Measurements from ENCODE around the gene SLC16A12. TPM values are rescaled to one million over a fixed set of nuclear protein-coding genes. Genes with fewer than 3 reads are reported as not detected.
"Not testable (repeated sequence)": the region's sequence is repeated elsewhere in the genome, so short reads cannot be mapped to it uniquely, and the experiment has no call there.

The SLC16A12 gene
- polyA plus RNA-seq, 4 donors = 0.21 to 0.89 TPM; not detected in 2

DNA sequence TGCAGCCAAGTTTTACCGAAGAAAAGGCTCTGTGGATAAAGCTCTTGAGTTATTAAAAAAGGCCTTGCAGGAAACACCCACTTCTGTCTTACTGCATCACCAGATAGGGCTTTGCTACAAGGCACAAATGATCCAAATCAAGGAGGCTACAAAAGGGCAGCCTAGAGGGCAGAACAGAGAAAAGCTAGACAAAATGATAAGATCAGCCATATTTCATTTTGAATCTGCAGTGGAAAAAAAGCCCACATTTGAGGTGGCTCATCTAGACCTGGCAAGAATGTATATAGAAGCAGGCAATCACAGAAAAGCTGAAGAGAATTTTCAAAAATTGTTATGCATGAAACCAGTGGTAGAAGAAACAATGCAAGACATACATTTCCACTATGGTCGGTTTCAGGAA lies 132.4 kb downstream of the SLC16A12 start:
- FAIRE-seq (no peak), DNase-seq (no peak)
- Histone ChIP-seq H3K4me1 (ENCODE audit: control insufficient read depth in 3 of 3, insufficient read depth in 2 of 3, low read depth in 1 of 3, low read length in 2 of 3) (no peaks in the 10 kb centered on the region), H3K9me3 (ENCODE audit: control insufficient read depth in 2 of 2, insufficient read depth in 1 of 2, low read depth in 1 of 2, low read length in 1 of 2) (no peaks in the 10 kb centered on the region), H3K4me3 (ENCODE audit: low read depth in 1 of 3, low read length in 3 of 3) (no peak overlapping the region), H3K36me3 (ENCODE audit: control insufficient read depth in 3 of 3, insufficient read depth in 2 of 3, low read depth in 1 of 3, low read length in 3 of 3) (peaks cover 0 to 4% (median 3%) of the 10 kb centered on the region in 3 donors), H3K27ac (ENCODE audit: low read depth in 1 of 3, low read length in 2 of 3) (no peak overlapping the region), H3K27me3 (ENCODE audit: control insufficient read depth in 3 of 3, insufficient read depth in 3 of 3, low read length in 3 of 3) (no peaks in the 10 kb centered on the region)
- WGBS, 3 donors = 88 to 93% (median 91%) methylated on average over 2 of the region's 2 CpGs

DNA sequence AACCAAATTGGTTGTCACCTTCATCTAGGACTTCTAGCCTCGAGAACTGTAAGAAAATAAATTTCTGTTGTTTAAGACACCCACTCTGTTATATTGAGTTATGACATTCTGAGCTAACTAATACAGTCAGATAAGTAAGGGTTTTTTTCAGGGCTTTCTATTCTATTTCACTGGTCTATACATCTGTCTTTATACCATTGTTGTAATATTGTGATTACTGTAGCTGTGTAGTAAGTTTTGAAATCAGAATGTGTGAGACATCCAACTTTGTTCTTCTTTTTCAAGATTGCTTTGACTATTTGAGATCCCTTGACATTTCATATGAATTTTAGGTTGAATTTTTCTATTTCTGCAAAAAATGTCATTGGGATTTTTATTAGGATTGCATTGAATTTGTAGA lies 135.4 kb downstream of the SLC16A12 start:
- H3K4me3 ChIP-seq (ENCODE audit: low read depth in 1 of 3, low read length in 3 of 3) = no peak overlapping the region
- 83 to 91% (median 88%) methylated on average over 1 of the region's 1 CpG for WGBS, 3 donors
- no peaks in the 10 kb centered on the region for H3K9me3 ChIP-seq (ENCODE audit: control insufficient read depth in 2 of 2, insufficient read depth in 1 of 2, low read depth in 1 of 2, low read length in 1 of 2)
- no peaks in the 10 kb centered on the region for H3K4me1 ChIP-seq (ENCODE audit: control insufficient read depth in 3 of 3, insufficient read depth in 2 of 3, low read depth in 1 of 3, low read length in 2 of 3)
- H3K36me3 ChIP-seq (ENCODE audit: control insufficient read depth in 3 of 3, insufficient read depth in 2 of 3, low read depth in 1 of 3, low read length in 3 of 3) = peaks cover 0 to 3% (median 2%) of the 10 kb centered on the region in 3 donors
- H3K27ac ChIP-seq (ENCODE audit: low read depth in 1 of 3, low read length in 2 of 3) = no peak overlapping the region
- no peaks in the 10 kb centered on the region for H3K27me3 ChIP-seq (ENCODE audit: control insufficient read depth in 3 of 3, insufficient read depth in 3 of 3, low read length in 3 of 3)
- FAIRE-seq = no peak
- no peak for DNase-seq

DNA sequence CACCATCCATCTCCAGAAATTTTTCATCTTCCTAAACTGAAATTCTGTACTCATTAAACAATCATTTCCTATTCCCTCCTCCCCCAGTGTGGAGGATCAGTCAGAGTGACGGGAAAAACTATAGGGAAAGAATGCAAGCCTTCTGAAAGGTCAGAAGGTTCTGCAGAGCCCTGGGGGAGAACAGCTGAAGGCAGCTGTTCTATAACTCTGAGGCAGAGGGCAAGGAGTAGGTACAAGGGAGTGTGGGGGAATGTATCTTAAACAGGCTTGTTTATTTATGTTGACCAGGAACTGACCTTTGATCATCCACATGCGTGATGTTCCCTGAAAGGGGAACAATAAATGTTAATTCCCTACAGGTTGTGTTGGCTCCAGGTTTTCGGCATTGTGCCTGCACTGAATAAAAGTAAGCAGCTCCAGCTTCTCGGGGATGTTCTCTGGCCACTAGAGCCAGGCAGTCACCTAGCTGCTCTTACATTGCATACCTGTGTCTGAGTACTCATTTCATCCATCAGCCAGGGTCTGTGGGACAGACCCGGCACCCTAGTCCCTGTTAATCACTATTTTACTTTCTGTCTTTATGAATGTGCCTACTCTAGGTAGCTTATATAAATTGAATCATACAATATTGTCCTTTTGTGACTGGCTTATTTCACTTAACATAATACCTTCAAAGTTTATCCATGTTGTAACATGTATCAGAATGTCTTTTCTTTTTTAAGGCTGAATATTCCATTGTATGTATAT lies 137.2 kb downstream of the SLC16A12 start:
- no peaks in the 10 kb centered on the region for H3K4me1 ChIP-seq (ENCODE audit: control insufficient read depth in 3 of 3, insufficient read depth in 2 of 3, low read depth in 1 of 3, low read length in 2 of 3)
- H3K36me3 ChIP-seq (ENCODE audit: control insufficient read depth in 3 of 3, insufficient read depth in 2 of 3, low read depth in 1 of 3, low read length in 3 of 3) = peaks cover 0 to 2% (median 0%) of the 10 kb centered on the region in 3 donors
- DNase-seq (peak in 1 of 2 donors; percentile 56), FAIRE-seq (no peak)
- no peaks in the 10 kb centered on the region for H3K27me3 ChIP-seq (ENCODE audit: control insufficient read depth in 3 of 3, insufficient read depth in 3 of 3, low read length in 3 of 3)
- H3K4me3 ChIP-seq (ENCODE audit: low read depth in 1 of 3, low read length in 3 of 3) = no peak overlapping the region
- no peaks in the 10 kb centered on the region for H3K9me3 ChIP-seq (ENCODE audit: control insufficient read depth in 2 of 2, insufficient read depth in 1 of 2, low read depth in 1 of 2, low read length in 1 of 2)
- no peak overlapping the region for H3K27ac ChIP-seq (ENCODE audit: low read depth in 1 of 3, low read length in 2 of 3)
- WGBS, 3 donors = 51 to 63% (median 60%) methylated on average over 5 of the region's 5 CpGs

DNA sequence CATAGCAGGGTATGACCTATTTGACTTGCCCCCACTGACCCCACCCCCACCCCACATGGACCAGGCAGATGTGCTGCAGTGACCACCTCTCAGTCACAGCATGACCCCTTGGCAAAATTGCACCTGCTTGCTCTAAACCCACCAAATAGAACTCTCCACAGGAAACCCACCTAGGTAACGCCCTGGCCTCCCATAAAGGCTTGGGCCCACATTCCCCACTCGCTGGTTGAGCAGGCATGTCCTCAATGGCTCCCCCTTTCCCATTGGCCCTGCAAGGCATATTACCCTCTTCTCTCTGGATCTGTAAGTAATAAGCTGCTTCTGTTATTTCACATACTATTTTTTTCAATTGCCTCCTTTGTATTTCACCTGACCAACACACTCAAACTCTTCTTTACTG lies 140.3 kb downstream of the SLC16A12 start:
- no peak for FAIRE-seq
- no peaks in the 10 kb centered on the region for H3K36me3 ChIP-seq (ENCODE audit: control insufficient read depth in 3 of 3, insufficient read depth in 2 of 3, low read depth in 1 of 3, low read length in 3 of 3)
- H3K4me1 ChIP-seq (ENCODE audit: control insufficient read depth in 3 of 3, insufficient read depth in 2 of 3, low read depth in 1 of 3, low read length in 2 of 3) = peaks cover 0 to 8% (median 0%) of the 10 kb centered on the region in 3 donors
- DNase-seq = no peak
- H3K9me3 ChIP-seq (ENCODE audit: control insufficient read depth in 2 of 2, insufficient read depth in 1 of 2, low read depth in 1 of 2, low read length in 1 of 2) = no peaks in the 10 kb centered on the region
- H3K27me3 ChIP-seq (ENCODE audit: control insufficient read depth in 3 of 3, insufficient read depth in 3 of 3, low read length in 3 of 3) = no peaks in the 10 kb centered on the region
- 92 to 96% (median 95%) methylated on average over 2 of the region's 2 CpGs for WGBS, 3 donors
- no peak overlapping the region for H3K4me3 ChIP-seq (ENCODE audit: low read depth in 1 of 3, low read length in 3 of 3)
- H3K27ac ChIP-seq (ENCODE audit: low read depth in 1 of 3, low read length in 2 of 3) = no peak overlapping the region

DNA sequence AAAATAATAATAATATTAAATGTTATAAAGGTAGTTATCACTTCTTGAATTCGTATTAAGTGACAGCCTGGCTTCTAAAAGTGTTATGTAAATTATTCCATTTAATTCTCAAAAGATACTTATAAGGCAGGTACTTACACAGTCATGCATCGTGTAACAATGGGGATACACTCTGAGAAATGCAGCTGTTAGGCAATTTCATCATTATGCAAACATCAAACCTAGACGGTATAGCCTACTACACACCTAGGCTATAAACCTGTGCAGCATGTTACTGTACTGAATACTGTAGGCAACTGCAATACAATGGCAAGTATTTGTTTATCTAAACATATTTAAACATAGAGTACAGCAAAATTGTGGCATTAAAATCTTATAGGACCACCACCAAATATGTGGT lies 141.5 kb downstream of the SLC16A12 start:
- DNase-seq (no peak), FAIRE-seq (no peak)
- peaks cover 0 to 8% (median 0%) of the 10 kb centered on the region in 3 donors for H3K4me1 ChIP-seq (ENCODE audit: control insufficient read depth in 3 of 3, insufficient read depth in 2 of 3, low read depth in 1 of 3, low read length in 2 of 3)
- H3K4me3 ChIP-seq (ENCODE audit: low read depth in 1 of 3, low read length in 3 of 3) = no peak overlapping the region
- H3K27ac ChIP-seq (ENCODE audit: low read depth in 1 of 3, low read length in 2 of 3) = no peak overlapping the region
- no peaks in the 10 kb centered on the region for H3K27me3 ChIP-seq (ENCODE audit: control insufficient read depth in 3 of 3, insufficient read depth in 3 of 3, low read length in 3 of 3)
- H3K9me3 ChIP-seq (ENCODE audit: control insufficient read depth in 2 of 2, insufficient read depth in 1 of 2, low read depth in 1 of 2, low read length in 1 of 2) = no peaks in the 10 kb centered on the region
- WGBS, 3 donors = 33 to 44% (median 40%) methylated on average over 3 of the region's 3 CpGs
- H3K36me3 ChIP-seq (ENCODE audit: control insufficient read depth in 3 of 3, insufficient read depth in 2 of 3, low read depth in 1 of 3, low read length in 3 of 3) = no peaks in the 10 kb centered on the region

DNA sequence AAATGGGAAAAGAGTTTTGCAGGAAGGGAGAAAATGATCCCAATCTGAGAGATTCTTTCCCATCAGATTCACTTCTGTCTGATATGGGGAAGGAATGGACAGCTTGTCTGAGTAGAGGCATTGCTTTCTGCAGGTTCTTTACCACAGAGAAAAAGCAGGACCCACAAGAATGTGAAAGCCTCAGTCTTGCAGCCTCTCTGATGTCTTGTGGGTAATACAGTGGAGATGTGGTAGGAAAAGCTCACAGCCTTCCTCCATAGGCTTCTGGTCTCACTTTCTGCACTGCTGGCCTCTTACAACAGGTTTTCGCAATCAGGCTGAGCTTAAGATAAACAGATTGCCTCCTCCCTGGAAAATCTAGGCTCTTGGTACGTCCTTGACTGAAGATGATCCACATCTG lies 142.4 kb downstream of the SLC16A12 start:
- WGBS, 3 donors = 27 to 65% (median 45%) methylated on average over 2 of the region's 2 CpGs
- Histone ChIP-seq H3K4me1 (ENCODE audit: control insufficient read depth in 3 of 3, insufficient read depth in 2 of 3, low read depth in 1 of 3, low read length in 2 of 3) (peaks cover 0 to 8% (median 0%) of the 10 kb centered on the region in 3 donors), H3K27me3 (ENCODE audit: control insufficient read depth in 3 of 3, insufficient read depth in 3 of 3, low read length in 3 of 3) (no peaks in the 10 kb centered on the region), H3K27ac (ENCODE audit: low read depth in 1 of 3, low read length in 2 of 3) (peak overlapping the region in 2 of 3 donors; percentile 71 to 73), H3K9me3 (ENCODE audit: control insufficient read depth in 2 of 2, insufficient read depth in 1 of 2, low read depth in 1 of 2, low read length in 1 of 2) (no peaks in the 10 kb centered on the region), H3K36me3 (ENCODE audit: control insufficient read depth in 3 of 3, insufficient read depth in 2 of 3, low read depth in 1 of 3, low read length in 3 of 3) (no peaks in the 10 kb centered on the region), H3K4me3 (ENCODE audit: low read depth in 1 of 3, low read length in 3 of 3) (peak overlapping the region in 2 of 3 donors; percentile 46 to 55)
- peak in 1 of 2 donors; percentile 49 for DNase-seq
- no peak for FAIRE-seq

DNA sequence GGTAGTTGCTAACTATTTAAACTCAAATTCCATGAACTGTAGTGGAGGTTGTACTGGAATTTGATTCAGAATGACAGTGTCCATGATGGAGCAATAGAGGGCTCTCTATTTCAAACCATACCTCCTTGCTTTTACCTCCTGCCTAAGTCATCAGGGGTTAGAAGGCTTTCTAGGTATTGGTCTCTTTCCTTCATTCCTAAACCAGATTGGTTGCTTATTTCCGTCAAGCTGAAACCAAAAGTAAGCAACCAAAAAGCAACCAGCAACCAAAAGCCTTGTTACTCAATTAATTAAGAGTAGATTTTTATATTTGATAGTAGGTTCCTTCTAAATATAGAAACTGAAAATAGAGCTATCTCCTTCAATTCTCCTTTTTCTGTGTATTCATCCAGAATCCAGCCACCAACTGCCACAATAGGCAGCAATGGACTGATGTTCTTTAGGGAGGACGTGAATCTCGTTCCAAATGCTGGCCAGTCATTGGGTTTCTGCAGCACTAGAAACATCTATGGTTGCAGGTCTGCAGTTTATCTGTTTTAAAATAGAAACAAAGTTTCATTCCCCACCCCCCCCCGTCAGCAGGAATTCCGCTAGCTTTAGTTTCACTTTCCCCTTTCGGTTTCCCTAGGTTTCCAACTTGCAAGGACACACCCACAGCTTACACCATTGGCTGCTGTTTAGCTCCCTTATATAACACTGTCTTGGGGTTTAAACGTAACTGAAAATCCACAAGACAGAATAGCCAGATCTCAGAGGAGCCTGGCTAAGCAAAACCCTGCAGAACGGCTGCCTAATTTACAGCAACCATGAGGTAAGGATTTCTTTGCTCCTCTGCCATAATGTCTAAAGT lies 143.3 kb downstream of the SLC16A12 start, which contains the start of gene IFIT1:
IFIT1 (plus strand) TSS at position 717 of the 850 bp plus-strand sequence; CDS start at position 807, 90 bp downstream.
- Histone ChIP-seq H3K4me3 (ENCODE audit: low read depth in 1 of 3, low read length in 3 of 3) (peak within 1 kb of the TSS; percentile 20 to 55 (median 46)), H3K27me3 (ENCODE audit: control insufficient read depth in 3 of 3, insufficient read depth in 3 of 3, low read length in 3 of 3) (no peaks in the 10 kb centered on the region), H3K4me1 (ENCODE audit: control insufficient read depth in 3 of 3, insufficient read depth in 2 of 3, low read depth in 1 of 3, low read length in 2 of 3) (peaks cover 0 to 8% (median 0%) of the 10 kb centered on the region in 3 donors), H3K27ac (ENCODE audit: low read depth in 1 of 3, low read length in 2 of 3) (peak within 1 kb of the TSS; percentile 58 to 96 (median 73)), H3K36me3 (ENCODE audit: control insufficient read depth in 3 of 3, insufficient read depth in 2 of 3, low read depth in 1 of 3, low read length in 3 of 3) (no peaks in the 10 kb centered on the region), H3K9me3 (ENCODE audit: control insufficient read depth in 2 of 2, insufficient read depth in 1 of 2, low read depth in 1 of 2, low read length in 1 of 2) (no peaks in the 10 kb centered on the region)
- DNase-seq (peak; percentile 84 to 90), FAIRE-seq (peak; percentile 5)
- 1 to 3% (median 1%) methylated on average over 8 of the region's 8 CpGs for WGBS, 3 donors

DNA sequence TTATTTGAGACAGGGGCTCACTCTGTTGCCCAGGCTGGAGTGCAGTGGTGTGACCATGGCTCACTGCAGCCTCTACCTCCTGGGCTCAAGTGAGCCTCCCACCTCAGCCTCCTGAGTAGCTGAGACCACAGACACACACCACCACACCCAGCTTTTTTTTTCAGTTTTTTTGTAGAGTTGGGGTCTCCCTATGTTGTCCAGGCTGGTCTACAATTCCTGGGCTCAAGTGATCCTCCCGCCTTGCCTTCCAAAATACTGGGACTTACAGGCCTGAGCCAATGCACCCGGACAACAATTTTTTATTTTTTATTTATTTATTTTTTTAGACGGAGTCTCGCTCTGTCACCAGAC lies 144.2 kb downstream of the SLC16A12 start:
- not testable (repeated sequence) for H3K4me1 ChIP-seq (ENCODE audit: control insufficient read depth in 3 of 3, insufficient read depth in 2 of 3, low read depth in 1 of 3, low read length in 2 of 3); H3K27me3 ChIP-seq (ENCODE audit: control insufficient read depth in 3 of 3, insufficient read depth in 3 of 3, low read length in 3 of 3); H3K9me3 ChIP-seq (ENCODE audit: control insufficient read depth in 2 of 2, insufficient read depth in 1 of 2, low read depth in 1 of 2, low read length in 1 of 2); H3K36me3 ChIP-seq (ENCODE audit: control insufficient read depth in 3 of 3, insufficient read depth in 2 of 3, low read depth in 1 of 3, low read length in 3 of 3); H3K27ac ChIP-seq (ENCODE audit: low read depth in 1 of 3, low read length in 2 of 3); FAIRE-seq; H3K4me3 ChIP-seq (ENCODE audit: low read depth in 1 of 3, low read length in 3 of 3); DNase-seq
- 91 to 96% (median 93%) methylated on average over 4 of the region's 4 CpGs for WGBS, 3 donors

Measured in small intestine (tissue), 7 donors.